Measurements from ENCODE around the gene MYH2. TPM values are rescaled to one million over a fixed set of nuclear protein-coding genes. Genes with fewer than 3 reads are reported as not detected.

Gene MYH2
- total RNA-seq, 1 experiment from 2014 or later, result not detected

GRCh38 chr17:10499950-10500349 is 49.5 kb downstream of the MYH2 start:
- Histone ChIP-seq H3K4me1 (ENCODE audit: control insufficient read depth in 1 of 2, insufficient read depth in 2 of 2, low read length in 2 of 2) (no peaks in the 10 kb centered on the region), H3K9me2 (ENCODE audit: insufficient read depth) (no peaks in the 10 kb centered on the region), H3K4me3 (replicated peaks in 1 of 2; ENCODE audit: low read depth in 1 of 2, low read length in 2 of 2) (no peak overlapping the region), H3K27me3 (ENCODE audit: insufficient read depth, low read length) (peaks cover 51% of the 10 kb centered on the region), H3K4me2 (ENCODE audit: low read length) (no peak overlapping the region), H2AFZ (ENCODE audit: low read depth, low read length, poor library complexity, severe bottlenecking) (no peak overlapping the region), H3K79me2 (ENCODE audit: insufficient read depth, low read length) (no peaks in the 10 kb centered on the region), H3K9ac (ENCODE audit: low read length) (no peak overlapping the region), H3K36me3 (ENCODE audit: control insufficient read depth in 1 of 2, insufficient read depth in 2 of 2, low read length in 2 of 2) (no peaks in the 10 kb centered on the region), H4K20me1 (ENCODE audit: insufficient read depth) (no peaks in the 10 kb centered on the region), H3K9me3 (ENCODE audit: control insufficient read depth in 1 of 2, insufficient read depth in 1 of 2, low read depth in 1 of 2, low read length in 2 of 2) (no peaks in the 10 kb centered on the region), H3K27ac (ENCODE audit: low read depth, low read length) (no peak overlapping the region)
- CTCF ChIA-PET, result no interaction called here
- intact Hi-C loops (cut with micrococcal nuclease), result no loop called here
- no peak for TF ChIP-seq EZH2phosphoT487 (IDR thresholded peaks at IDR 0.05; ENCODE audit: borderline replicate concordance)
- TF ChIP-seq RAD21 (IDR thresholded peaks at IDR 0.05; ENCODE audit: low read depth), result no peak
- TF ChIP-seq FOSL1 (IDR thresholded peaks at IDR 0.05; ENCODE audit: low read depth), result no peak
- TF ChIP-seq CTCF (IDR thresholded peaks at IDR 0.05 in 2 of 3, conservative IDR thresholded peaks at IDR 0.05 in 1 of 3; ENCODE audit: borderline replicate concordance in 1 of 3, insufficient read depth in 1 of 3, low read depth in 2 of 3, low read length in 2 of 3), result no peak
- TF ChIP-seq ELF1 (IDR thresholded peaks at IDR 0.05; ENCODE audit: borderline replicate concordance, low read depth), result no peak
- no peak for TF ChIP-seq EZH2 (IDR thresholded peaks at IDR 0.05)
- no peak for TF ChIP-seq EGR1 (IDR thresholded peaks at IDR 0.05; ENCODE audit: low read depth)
- no peak for TF ChIP-seq ZNF274 (IDR thresholded peaks at IDR 0.05; ENCODE audit: low read depth, low read length)
- TF ChIP-seq SIN3A (IDR thresholded peaks at IDR 0.05; ENCODE audit: low read depth), result no peak
- TF ChIP-seq ZFX (IDR thresholded peaks at IDR 0.05), result no peak
- TF ChIP-seq CEBPB (IDR thresholded peaks at IDR 0.05; ENCODE audit: low read depth), result no peak
- no peak for TF ChIP-seq CBX3 (IDR thresholded peaks at IDR 0.05; ENCODE audit: low read depth)
- no peak for TF ChIP-seq JUND (IDR thresholded peaks at IDR 0.05)
- TF ChIP-seq POLR2AphosphoS5 (IDR thresholded peaks at IDR 0.05; ENCODE audit: low read depth, low read length), result no peak
- RAD21 ChIA-PET (ENCODE audit: low non-redundant PET in 1 of 2, low total read pairs in 2 of 2, uncharacterized antibody in 2 of 2, unreplicated experiment in 2 of 2), result no interaction called here
- POLR2A ChIA-PET, result no interaction called here
- no peak for DNase-seq (ENCODE audit: low read depth, low spot score)
- no peak for ATAC-seq
- no TSS peak for BruUV-seq (replicated peaks)
